ENCODE measurements around the gene CLCN6. TPM values are rescaled to one million over a fixed set of nuclear protein-coding genes. Genes with fewer than 3 reads are reported as not detected.

CLCN6 gene
- polyA plus RNA-seq, 2 of the 4 experiments (the other 2 are of a cell fraction): 5.7 to 9.0 TPM

GRCh38 chr1:11848373-11848700, 42.3 kb downstream of the CLCN6 start:
- no peak for TF ChIP-seq CTCF (IDR thresholded peaks at IDR 0.05)
- no peak for TF ChIP-seq BCL3 (IDR thresholded peaks at IDR 0.05)
- no peak for TF ChIP-seq HDAC2 (IDR thresholded peaks at IDR 0.05)
- TF ChIP-seq CEBPB (IDR thresholded peaks at IDR 0.05): no peak
- no peak for TF ChIP-seq POLR2AphosphoS2 (conservative IDR thresholded peaks at IDR 0.05; ENCODE audit: low read length)
- TF ChIP-seq RAD21 (conservative IDR thresholded peaks at IDR 0.05 in 1 of 2, IDR thresholded peaks at IDR 0.05 in 1 of 2): no peak
- TF ChIP-seq NR3C1 (IDR thresholded peaks at IDR 0.05): no peak
- TF ChIP-seq GATA3 (IDR thresholded peaks at IDR 0.05; ENCODE audit: borderline replicate concordance): no peak
- no peak for TF ChIP-seq PBX3 (IDR thresholded peaks at IDR 0.05)
- TF ChIP-seq HMGXB4 (CRISPR knock-in tag; IDR thresholded peaks at IDR 0.05; ENCODE audit: borderline replicate concordance): no peak
- no peak for TF ChIP-seq ATOH8 (CRISPR knock-in tag; IDR thresholded peaks at IDR 0.05; ENCODE audit: low read depth)
- no peak for TF ChIP-seq FOSL2 (IDR thresholded peaks at IDR 0.05)
- no peak for TF ChIP-seq FOSL2 (CRISPR knock-in tag; IDR thresholded peaks at IDR 0.05)
- TF ChIP-seq NFE2L2 (conservative IDR thresholded peaks at IDR 0.05; ENCODE audit: low read length): no peak
- no peak for TF ChIP-seq CBX2 (IDR thresholded peaks at IDR 0.05; ENCODE audit: borderline replicate concordance, low read depth)
- TF ChIP-seq RFX5 (IDR thresholded peaks at IDR 0.05): no peak
- no peak for TF ChIP-seq PHF8 (IDR thresholded peaks at IDR 0.05; ENCODE audit: borderline replicate concordance, low read depth)
- TF ChIP-seq EHMT2 (IDR thresholded peaks at IDR 0.05; ENCODE audit: low read depth): no peak
- no peak for TF ChIP-seq FOXS1 (CRISPR knock-in tag; IDR thresholded peaks at IDR 0.05)
- no peak for TF ChIP-seq KDM1A (IDR thresholded peaks at IDR 0.05; ENCODE audit: low read depth)
- ChIA-PET POLR2A (no interaction called here), CTCF (interaction anchor here (0.8 to 2.0 kb wide), 3 partner anchors 11 to 119 kb away, joined by 3 to 11 read pairs (median 3); no protein-coding TSS in a partner anchor)
- Histone ChIP-seq H3K4me2 (no peak overlapping the region), H3K27ac (no peak overlapping the region), H3K4me3 (no peak overlapping the region), H3K4me1 (no peaks in the 10 kb centered on the region), H3K9me3 (no peaks in the 10 kb centered on the region)
- no peak for FAIRE-seq
- no peak for ATAC-seq
- 88% methylated on average over 9 of the region's 9 CpGs for WGBS (ENCODE audit: missing lambda C conversion rate)
- no peak for DNase-seq (ENCODE audit: low read depth in 1 of 2, low spot score in 1 of 2)

- POLR2A ChIA-PET: no interaction called here
- no peak for DNase-seq (ENCODE audit: low read depth in 1 of 2, low spot score in 1 of 2)
- Histone ChIP-seq H3K4me3 (no peak overlapping the region), H3K27ac (no peak overlapping the region), H3K4me1 (no peaks in the 10 kb centered on the region), H3K4me2 (no peak overlapping the region), H3K9me3 (no peaks in the 10 kb centered on the region)
- TF ChIP-seq FOSB (CRISPR knock-in tag; IDR thresholded peaks at IDR 0.05) (no peak), NFE2L2 (conservative IDR thresholded peaks at IDR 0.05; ENCODE audit: low read length) (no peak), BHLHE40 (IDR thresholded peaks at IDR 0.05; ENCODE audit: low read depth, low read length) (no peak), RFX5 (IDR thresholded peaks at IDR 0.05) (no peak), MAFK (IDR thresholded peaks at IDR 0.05; ENCODE audit: partially characterized antibody) (no peak), KDM1A (IDR thresholded peaks at IDR 0.05; ENCODE audit: low read depth) (no peak), CBX2 (IDR thresholded peaks at IDR 0.05; ENCODE audit: borderline replicate concordance, low read depth) (no peak), ESRRA (IDR thresholded peaks at IDR 0.05; ENCODE audit: borderline replicate concordance, low read length) (no peak), MYC (IDR thresholded peaks at IDR 0.05; ENCODE audit: borderline replicate concordance, low read length) (no peak), JUN (IDR thresholded peaks at IDR 0.05) (no peak), CEBPB (IDR thresholded peaks at IDR 0.05) (no peak), ZNF302 (CRISPR knock-in tag; IDR thresholded peaks at IDR 0.05) (no peak)
- WGBS (ENCODE audit: missing lambda C conversion rate): 43% methylated on average over 11 of the region's 11 CpGs
- no peak for FAIRE-seq
- CTCF ChIA-PET: interaction anchor here (1.3 kb wide), 1 partner anchor 12 kb away, joined by 7 read pairs; no protein-coding TSS in a partner anchor
- ATAC-seq: no peak
Measured at GRCh38 chr1:11850156-11850555, 44.2 kb downstream of the CLCN6 start.

All from A549 (cell line).